Renal cortex interstitium (tissue), 15 donors: ENCODE results near the gene ATXN10. TPM values are rescaled to one million over a fixed set of nuclear protein-coding genes. Genes with fewer than 3 reads are reported as not detected.
"Not testable (repeated sequence)": the region's sequence is repeated elsewhere in the genome, so short reads cannot be mapped to it uniquely, and the experiment has no call there.

Source experiments
- DNase-seq, 11 donors: peaks; one replicate each; pipeline ENCODE4 v3.0.0-alpha.2; 2013; ENCODE audit warnings: low read depth in 9 of 11, low spot score in 4 of 11; ENCODE audit errors: extremely low read depth in 1 of 11
- long read RNA-seq, 16 experiments: transcript quantifications; one replicate each; lab custom pipeline, GENCODE V29; 2026
- polyA plus RNA-seq, 3 donors: library from polyadenylated mRNA; unstranded; fragments of 120-200 nt; gene quantifications; one replicate each; pipeline ENCODE4 v1.2.1, GENCODE V29; 2013; ENCODE audit not compliant: insufficient read length in 3 of 3

ATXN10 gene
- 100 to 1,000 TPM; 245 to 338 (median 294) TPM for polyA plus RNA-seq
- long read RNA-seq, donor 1, transcript ATXN10-201 (12 exons, 3,329 nt) = major isoform, 39 of 71 reads
- long read RNA-seq, donor 1, partial matches to known transcripts = 32 of 71 reads
- long read RNA-seq, donor 1, other reads (novel, unspliced or antisense) = 0 of 71 reads
- long read RNA-seq, donor 2, transcript ATXN10-201 (12 exons, 3,329 nt) = major isoform, 33 of 56 reads
- long read RNA-seq, donor 2, partial matches to known transcripts = 23 of 56 reads
- long read RNA-seq, donor 2, other reads (novel, unspliced or antisense) = 0 of 56 reads
- long read RNA-seq, donor 3, transcript ATXN10-201 (12 exons, 3,329 nt) = major isoform, 84 of 109 reads
- long read RNA-seq, donor 3, partial matches to known transcripts = 18 of 109 reads
- long read RNA-seq, donor 3, other reads (novel, unspliced or antisense) = 6 of 109 reads
- long read RNA-seq, donor 4, transcript ATXN10-201 (12 exons, 3,329 nt) = major isoform, 38 of 38 reads
- long read RNA-seq, donor 4, partial matches to known transcripts = 0 of 38 reads
- long read RNA-seq, donor 4, other reads (novel, unspliced or antisense) = 0 of 38 reads
- long read RNA-seq, donor 5, transcript ATXN10-201 (12 exons, 3,329 nt) = major isoform, 76 of 92 reads
- long read RNA-seq, donor 5, partial matches to known transcripts = 15 of 92 reads
- long read RNA-seq, donor 5, other reads (novel, unspliced or antisense) = 0 of 92 reads
- long read RNA-seq, donor 6, transcript ATXN10-201 (12 exons, 3,329 nt) = major isoform, 39 of 63 reads
- long read RNA-seq, donor 6, partial matches to known transcripts = 23 of 63 reads
- long read RNA-seq, donor 6, other reads (novel, unspliced or antisense) = 0 of 63 reads
- long read RNA-seq, donor 7, transcript ATXN10-201 (12 exons, 3,329 nt) = major isoform, 59 of 82 reads
- long read RNA-seq, donor 7, partial matches to known transcripts = 23 of 82 reads
- long read RNA-seq, donor 7, other reads (novel, unspliced or antisense) = 0 of 82 reads
- long read RNA-seq, donor 8, transcript ATXN10-201 (12 exons, 3,329 nt) = major isoform, 77 of 122 reads
- long read RNA-seq, donor 8, partial matches to known transcripts = 45 of 122 reads
- long read RNA-seq, donor 8, other reads (novel, unspliced or antisense) = 0 of 122 reads
- long read RNA-seq, donor 9, transcript ATXN10-201 (12 exons, 3,329 nt) = major isoform, 46 of 81 reads
- long read RNA-seq, donor 9, partial matches to known transcripts = 30 of 81 reads
- long read RNA-seq, donor 9, other reads (novel, unspliced or antisense) = 5 of 81 reads
- long read RNA-seq, donor 10, transcript ATXN10-201 (12 exons, 3,329 nt) = major isoform, 52 of 83 reads
- long read RNA-seq, donor 10, partial matches to known transcripts = 24 of 83 reads
- long read RNA-seq, donor 10, other reads (novel, unspliced or antisense) = 7 of 83 reads
- long read RNA-seq, donor 11, transcript ATXN10-201 (12 exons, 3,329 nt) = major isoform, 44 of 44 reads
- long read RNA-seq, donor 11, partial matches to known transcripts = 0 of 44 reads
- long read RNA-seq, donor 11, other reads (novel, unspliced or antisense) = 0 of 44 reads
- long read RNA-seq, donor 12, transcript ATXN10-201 (12 exons, 3,329 nt) = major isoform, 15 of 28 reads
- long read RNA-seq, donor 12, partial matches to known transcripts = 7 of 28 reads
- long read RNA-seq, donor 12, other reads (novel, unspliced or antisense) = 6 of 28 reads
- long read RNA-seq, donor 13, transcript ATXN10-201 (12 exons, 3,329 nt) = major isoform, 85 of 156 reads
- long read RNA-seq, donor 13, partial matches to known transcripts = 63 of 156 reads
- long read RNA-seq, donor 13, other reads (novel, unspliced or antisense) = 8 of 156 reads
- long read RNA-seq, donor 14, transcript ATXN10-201 (12 exons, 3,329 nt) = major isoform, 54 of 73 reads
- long read RNA-seq, donor 14, partial matches to known transcripts = 18 of 73 reads
- long read RNA-seq, donor 14, other reads (novel, unspliced or antisense) = 0 of 73 reads
- long read RNA-seq, donor 15, transcript ATXN10-201 (12 exons, 3,329 nt) = major isoform, 15 of 15 reads
- long read RNA-seq, donor 15, partial matches to known transcripts = 0 of 15 reads
- long read RNA-seq, donor 15, other reads (novel, unspliced or antisense) = 0 of 15 reads
- long read RNA-seq, donor 16, transcript ATXN10-201 (12 exons, 3,329 nt) = major isoform, 111 of 158 reads
- long read RNA-seq, donor 16, partial matches to known transcripts = 26 of 158 reads
- long read RNA-seq, donor 16, other reads (novel, unspliced or antisense) = 21 of 158 reads

GRCh38 chr22:45671783-45672563 is at the start of gene ATXN10:
TSS of gene ATXN10 (plus strand) at chr22:45671834. CDS start at chr22:45672064, 230 bp downstream.
- peak; percentile 49 to 82 (median 75) for DNase-seq

- no peak for DNase-seq
Measured at GRCh38 chr22:45621836-45622600, 49.6 kb upstream of the ATXN10 start.

GRCh38 chr22:45623464-45624145 is 48.0 kb upstream of the ATXN10 start:
- DNase-seq = not testable (repeated sequence)

GRCh38 chr22:45626198-45626651 is 45.4 kb upstream of the ATXN10 start:
- DNase-seq = no peak

GRCh38 chr22:45627489-45628233 is 44.0 kb upstream of the ATXN10 start:
- no peak for DNase-seq

GRCh38 chr22:45628515-45628914 is 43.1 kb upstream of the ATXN10 start:
- DNase-seq = no peak

GRCh38 chr22:45629469-45630089 is 42.1 kb upstream of the ATXN10 start:
- DNase-seq = no peak

- no peak for DNase-seq
Measured at GRCh38 chr22:45630436-45630835, 41.2 kb upstream of the ATXN10 start.

GRCh38 chr22:45631140-45631840 is 40.3 kb upstream of the ATXN10 start:
- DNase-seq = no peak

GRCh38 chr22:45631841-45632238 is 39.8 kb upstream of the ATXN10 start:
- DNase-seq = no peak

- peak in 1 of 11 donors; percentile 36 for DNase-seq
Measured at GRCh38 chr22:45632791-45633515, 38.7 kb upstream of the ATXN10 start.

GRCh38 chr22:45636683-45637082 is 35.0 kb upstream of the ATXN10 start:
- DNase-seq = no peak

- no peak for DNase-seq
Measured at GRCh38 chr22:45638197-45638596, 33.4 kb upstream of the ATXN10 start.
